Muscle of leg (tissue), 11 donors: Measurements from ENCODE around the gene RTN4. TPM values are rescaled to one million over a fixed set of nuclear protein-coding genes. Genes with fewer than 3 reads are reported as not detected.

Experiments used
- DNase-seq: peaks from one replicate; pipeline ENCODE4 v3.0.0; 2013
- H3K27ac ChIP-seq: one replicate; pipeline ENCODE4 v1.5.1; 2013; ENCODE audit warnings: mild to moderate bottlenecking, low read length, control low read depth
- H3K27me3 ChIP-seq: one replicate; pipeline ENCODE4 v1.6.1; 2013; ENCODE audit warnings: low read length; ENCODE audit not compliant: control insufficient read depth, insufficient read depth
- H3K36me3 ChIP-seq: one replicate; pipeline ENCODE4 v1.6.1; 2013; ENCODE audit warnings: low read length; ENCODE audit not compliant: control insufficient read depth, insufficient read depth
- H3K4me1 ChIP-seq: one replicate; pipeline ENCODE4 v1.6.1; 2013; ENCODE audit warnings: low read length; ENCODE audit not compliant: control insufficient read depth, insufficient read depth
- H3K4me3 ChIP-seq: one replicate; pipeline ENCODE4 v1.5.1; 2013; ENCODE audit warnings: low read length, control low read depth
- H3K9me3 ChIP-seq: replicated peaks from 2 replicates; pipeline ENCODE4 v1.6.1; 2013; ENCODE audit warnings: low read depth, low read length; ENCODE audit not compliant: control insufficient read depth
- WGBS: methylation state at CpG from one replicate; pipeline ENCODE4 v1.1.5; 2013; ENCODE audit warnings: missing lambda C conversion rate; ENCODE audit not compliant: insufficient coverage; 5-methylcytosine and 5-hydroxymethylcytosine counted together
- polyA plus RNA-seq, 8 donors: library from polyadenylated mRNA; unstranded; fragments of 120-200 nt; gene quantifications; one replicate each; pipeline versions ENCODE4 v1.2.1 to v1.2.3, GENCODE V29; 2013; ENCODE audit warnings: inconsistent platforms in 1 of 8, low replicate concordance in 1 of 8; ENCODE audit not compliant: insufficient read length in 8 of 8, insufficient read depth in 1 of 8
- total RNA-seq: library from RNA; stranded (reverse); fragments of 120-200 nt; gene quantifications from one replicate; pipeline ENCODE4 v1.2.4, GENCODE V29; 2013

Gene RTN4
- total and polyA plus RNA-seq, 9 donors = 456 to 781 (median 588) TPM

DNA sequence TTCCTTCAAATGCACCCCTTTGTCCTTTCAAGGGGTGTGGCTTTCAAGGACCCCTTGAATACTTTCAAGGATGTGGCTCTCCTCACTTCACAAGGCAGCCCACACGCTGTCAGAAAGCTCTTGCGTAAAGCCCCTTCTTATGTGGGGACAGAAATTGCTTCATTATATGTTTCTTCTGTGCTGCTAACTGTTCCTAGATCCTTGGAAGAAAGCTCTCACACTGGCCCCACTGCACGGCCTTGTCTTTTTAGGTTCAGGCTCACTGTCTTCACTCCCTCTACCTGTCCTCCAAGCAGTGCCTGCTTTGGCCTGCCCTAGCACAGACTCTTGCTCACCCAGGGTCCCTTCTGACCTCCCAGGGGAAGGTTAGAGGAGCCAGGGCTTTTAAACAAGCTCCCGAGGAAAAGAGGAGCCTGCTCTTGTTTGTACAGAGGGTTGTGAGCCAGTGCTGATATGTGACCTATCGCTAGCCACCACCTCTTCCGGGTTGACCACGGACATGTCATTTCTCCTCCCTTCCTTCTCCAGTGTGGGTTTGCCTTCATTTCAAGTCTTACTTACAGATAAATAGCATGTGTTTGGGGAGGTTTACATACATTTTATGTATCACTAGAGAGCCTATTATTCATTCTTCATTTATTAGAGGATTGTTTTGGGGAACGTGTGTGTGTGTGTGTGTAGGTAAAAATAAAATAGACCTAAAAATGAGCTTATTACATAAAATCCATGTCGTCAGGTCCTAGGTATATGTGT, 94.7 kb downstream of the RTN4 start:
- H3K4me3 ChIP-seq = no peak overlapping the region
- H3K27me3 ChIP-seq = no peaks in the 10 kb centered on the region
- no peak overlapping the region for H3K27ac ChIP-seq
- no peak for DNase-seq
- no peaks in the 10 kb centered on the region for H3K36me3 ChIP-seq
- H3K9me3 ChIP-seq = no peaks in the 10 kb centered on the region
- H3K4me1 ChIP-seq = peaks cover 25% of the 10 kb centered on the region
- 33% methylated on average over 1 of the region's 9 CpGs for WGBS

DNA sequence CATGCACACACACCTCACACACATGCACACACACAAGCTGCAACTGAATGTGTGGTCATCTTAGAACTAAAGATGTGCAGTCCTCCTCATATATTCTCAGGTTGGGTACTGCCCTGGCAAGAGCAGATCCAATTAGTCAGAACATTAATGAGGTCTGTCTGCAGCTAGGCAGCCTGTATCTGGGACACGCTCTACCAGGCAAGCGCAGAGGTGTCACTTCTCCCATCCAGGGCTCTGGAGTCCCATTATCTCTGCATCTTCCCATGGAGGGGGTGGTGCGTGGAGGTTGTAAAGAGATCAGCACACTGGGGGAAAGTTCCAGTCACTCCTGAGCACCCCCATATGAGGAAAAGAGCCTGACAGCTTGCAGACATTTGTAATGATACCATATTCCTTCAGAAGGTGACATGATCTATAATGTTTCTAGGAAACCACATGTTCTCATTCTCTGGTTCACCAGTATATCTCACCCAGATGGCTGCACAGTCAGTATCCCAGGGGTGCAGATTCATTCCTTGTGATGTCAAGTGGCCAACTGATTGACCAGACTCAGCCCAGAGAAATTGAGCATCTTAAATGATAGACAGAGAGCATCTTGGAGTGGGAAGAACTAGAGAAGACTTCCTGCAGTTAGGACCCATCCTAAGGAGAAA, 95.4 kb downstream of the RTN4 start:
- Histone ChIP-seq H3K27me3 (no peaks in the 10 kb centered on the region), H3K27ac (no peak overlapping the region), H3K36me3 (no peaks in the 10 kb centered on the region), H3K4me3 (no peak overlapping the region), H3K4me1 (peaks cover 22% of the 10 kb centered on the region), H3K9me3 (no peaks in the 10 kb centered on the region)
- DNase-seq = no peak
- no CpG with 5 or more reads among the region's 3 CpGs for WGBS

DNA sequence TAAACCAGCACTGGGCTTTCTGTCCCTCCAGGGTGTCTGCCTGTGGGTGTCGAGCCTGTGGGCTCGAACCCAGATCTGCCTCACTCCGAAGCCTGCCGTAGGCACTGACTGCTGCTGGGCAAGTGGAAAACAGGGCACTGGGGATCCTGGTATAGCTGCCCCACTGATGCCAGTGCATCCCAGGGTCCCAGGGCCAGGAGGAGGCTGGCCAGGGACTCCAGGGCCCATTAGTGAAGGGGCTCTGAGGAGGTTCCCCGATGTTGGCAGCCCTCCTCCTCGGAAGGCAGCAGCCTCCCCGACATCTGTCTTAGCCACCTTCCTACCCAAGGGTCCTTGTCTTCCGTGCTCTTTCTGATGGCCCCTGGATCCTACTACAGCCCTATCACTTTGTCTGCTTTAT, 96.1 kb downstream of the RTN4 start:
- Histone ChIP-seq H3K4me3 (no peak overlapping the region), H3K27me3 (no peaks in the 10 kb centered on the region), H3K4me1 (peaks cover 22% of the 10 kb centered on the region), H3K9me3 (no peaks in the 10 kb centered on the region), H3K36me3 (no peaks in the 10 kb centered on the region), H3K27ac (no peak overlapping the region)
- WGBS = 70% methylated on average over 5 of the region's 8 CpGs
- no peak for DNase-seq

DNA sequence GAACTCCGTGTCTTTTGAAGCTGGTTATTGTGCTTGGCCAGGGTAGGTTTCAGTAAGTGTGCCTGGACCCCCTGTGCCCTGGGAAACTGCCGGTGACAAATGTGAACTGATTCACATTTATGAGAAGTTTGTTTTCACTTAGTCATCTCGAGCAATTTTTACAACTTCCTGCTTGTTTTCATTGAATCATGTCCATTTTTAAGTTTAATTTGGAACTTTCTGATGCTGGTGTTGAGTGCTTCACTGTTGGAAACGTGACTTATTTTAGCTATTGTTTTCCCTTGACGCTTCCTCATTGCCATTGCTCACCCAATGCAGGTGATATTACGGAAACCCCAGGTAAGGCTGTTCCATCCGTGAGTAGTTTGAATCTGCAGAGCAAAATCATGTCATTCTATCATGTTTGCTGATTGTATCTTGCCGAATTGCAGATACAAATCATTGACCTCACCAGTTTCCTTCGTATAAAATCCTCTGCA, 97.2 kb downstream of the RTN4 start:
- H3K27ac ChIP-seq = no peak overlapping the region
- 85% methylated on average over 5 of the region's 9 CpGs for WGBS
- no peaks in the 10 kb centered on the region for H3K9me3 ChIP-seq
- no peaks in the 10 kb centered on the region for H3K27me3 ChIP-seq
- no peaks in the 10 kb centered on the region for H3K36me3 ChIP-seq
- no peak overlapping the region for H3K4me3 ChIP-seq
- no peak for DNase-seq
- peaks cover 17% of the 10 kb centered on the region for H3K4me1 ChIP-seq

DNA sequence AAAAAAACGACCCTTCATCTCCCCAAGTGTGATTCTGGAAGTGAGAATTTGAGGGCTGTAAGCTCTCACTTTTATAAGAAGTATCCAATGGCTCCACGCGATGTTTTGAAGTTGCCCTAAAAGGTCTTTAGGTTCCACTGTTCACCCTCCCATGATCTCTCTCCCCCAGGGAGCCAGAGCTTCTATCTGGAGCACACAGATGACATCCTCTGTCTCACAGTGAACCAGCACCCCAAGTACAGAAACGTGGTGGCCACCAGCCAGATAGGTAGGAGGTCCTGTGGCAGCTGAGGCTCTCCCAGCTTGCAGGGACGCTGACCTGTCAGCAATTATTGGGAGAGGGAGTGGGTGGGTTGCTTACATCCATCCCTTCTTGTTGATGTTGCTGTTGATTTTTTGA, 97.8 kb downstream of the RTN4 start:
- WGBS = 78% methylated on average over 4 of the region's 5 CpGs
- H3K36me3 ChIP-seq = no peaks in the 10 kb centered on the region
- H3K27ac ChIP-seq = no peak overlapping the region
- peaks cover 12% of the 10 kb centered on the region for H3K4me1 ChIP-seq
- DNase-seq = no peak
- no peak overlapping the region for H3K4me3 ChIP-seq
- no peaks in the 10 kb centered on the region for H3K27me3 ChIP-seq
- no peaks in the 10 kb centered on the region for H3K9me3 ChIP-seq

DNA sequence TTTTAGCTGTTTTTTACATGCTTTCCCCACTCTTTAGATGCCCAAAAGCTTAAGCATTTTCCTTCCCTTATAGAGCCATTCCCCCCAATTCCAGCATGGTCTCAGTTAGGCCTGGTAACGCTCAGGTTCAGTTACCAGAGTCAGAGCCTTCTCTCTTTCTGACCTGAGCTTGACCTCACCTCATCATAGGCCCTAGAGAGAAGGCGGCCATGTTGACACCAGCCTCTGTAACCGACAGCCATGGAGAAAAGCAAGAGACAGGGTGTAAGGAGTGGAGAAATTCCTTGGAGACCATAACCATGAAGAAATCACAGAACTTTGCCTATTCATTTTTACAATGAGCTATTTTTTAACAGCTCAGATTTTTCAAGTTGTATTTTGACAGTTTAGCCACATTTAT, 99.4 kb downstream of the RTN4 start:
- H3K27ac ChIP-seq = no peak overlapping the region
- no peak overlapping the region for H3K4me3 ChIP-seq
- no peak for DNase-seq
- peaks cover 16% of the 10 kb centered on the region for H3K4me1 ChIP-seq
- H3K9me3 ChIP-seq = no peaks in the 10 kb centered on the region
- H3K36me3 ChIP-seq = no peaks in the 10 kb centered on the region
- H3K27me3 ChIP-seq = no peaks in the 10 kb centered on the region
- no CpG with 5 or more reads among the region's 3 CpGs for WGBS

DNA sequence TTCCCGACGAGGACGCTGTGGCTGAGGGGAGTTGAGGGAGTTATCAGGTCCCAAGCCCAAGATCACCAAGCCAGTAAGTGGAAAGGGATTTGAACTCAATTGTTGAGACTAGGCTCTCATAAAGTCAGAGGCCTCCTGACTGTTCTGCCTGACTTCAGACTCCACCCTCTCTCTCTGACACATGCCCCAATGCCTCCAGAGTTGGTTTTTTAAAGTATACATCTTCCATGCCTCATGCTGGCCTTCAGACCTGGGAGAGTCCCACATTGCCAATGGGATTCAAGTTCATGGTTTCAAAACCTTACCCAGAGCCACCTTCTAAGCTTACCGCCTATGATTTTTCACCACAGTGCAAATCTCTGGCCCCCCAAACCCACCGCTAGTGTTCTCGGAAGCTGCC, 100.8 kb downstream of the RTN4 start:
- DNase-seq = no peak
- WGBS = 92% methylated on average over 3 of the region's 6 CpGs
- H3K4me3 ChIP-seq = no peak overlapping the region

DNA sequence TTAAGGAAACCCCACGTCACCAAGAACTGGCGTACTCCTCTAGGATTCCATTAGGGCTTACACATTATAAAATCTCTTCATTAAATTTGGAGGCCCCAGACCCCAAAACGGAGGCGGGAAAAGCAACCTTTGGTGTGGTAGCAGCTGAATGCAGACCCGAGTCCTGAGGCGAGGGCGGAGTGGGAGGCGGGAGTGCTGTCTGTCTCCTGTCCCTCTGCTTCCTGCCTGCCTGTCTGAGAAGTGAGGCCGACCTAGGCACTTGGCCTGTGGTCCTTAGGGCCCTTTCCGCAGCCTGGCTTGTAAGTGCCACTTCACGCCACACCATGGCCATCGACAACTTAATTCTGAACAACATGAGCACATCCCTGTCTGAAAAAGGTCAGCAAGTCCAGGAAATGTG, 102.1 kb downstream of the RTN4 start:
- WGBS = 75% methylated on average over 10 of the region's 12 CpGs
- Histone ChIP-seq H3K9me3 (no peaks in the 10 kb centered on the region), H3K27me3 (no peaks in the 10 kb centered on the region), H3K4me1 (peaks cover 17% of the 10 kb centered on the region), H3K27ac (no peak overlapping the region), H3K36me3 (no peaks in the 10 kb centered on the region), H3K4me3 (no peak overlapping the region)
- no peak for DNase-seq

More for the DNA sequence above, 100.8 kb downstream of the RTN4 start:
- Histone ChIP-seq H3K27ac (no peak overlapping the region), H3K4me1 (peaks cover 17% of the 10 kb centered on the region), H3K27me3 (no peaks in the 10 kb centered on the region), H3K9me3 (no peaks in the 10 kb centered on the region), H3K36me3 (no peaks in the 10 kb centered on the region)

DNA sequence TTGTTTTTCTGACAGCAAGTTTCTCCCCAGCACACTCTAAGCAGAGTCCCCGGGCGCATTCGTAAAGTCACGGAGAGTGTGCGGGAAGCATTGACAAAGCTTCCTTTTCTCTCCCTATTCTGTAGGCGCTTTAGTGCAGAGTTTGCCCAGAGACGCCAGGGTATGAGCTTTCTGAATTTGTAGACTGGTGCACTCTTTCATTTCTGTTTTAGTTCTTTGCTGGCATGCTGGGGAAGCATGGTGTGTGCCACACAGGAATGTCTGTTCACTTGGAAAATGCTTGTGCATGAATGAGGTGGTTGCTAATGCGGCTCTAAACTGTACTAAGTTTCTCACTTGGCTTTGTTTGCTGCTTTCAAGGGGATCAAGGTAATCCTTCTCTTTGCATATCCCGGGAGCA, 102.6 kb downstream of the RTN4 start:
- Histone ChIP-seq H3K27ac (no peak overlapping the region), H3K4me1 (peaks cover 17% of the 10 kb centered on the region), H3K27me3 (no peaks in the 10 kb centered on the region), H3K4me3 (no peak overlapping the region), H3K36me3 (no peaks in the 10 kb centered on the region), H3K9me3 (no peaks in the 10 kb centered on the region)
- WGBS = 100% methylated on average over 1 of the region's 9 CpGs
- no peak for DNase-seq

DNA sequence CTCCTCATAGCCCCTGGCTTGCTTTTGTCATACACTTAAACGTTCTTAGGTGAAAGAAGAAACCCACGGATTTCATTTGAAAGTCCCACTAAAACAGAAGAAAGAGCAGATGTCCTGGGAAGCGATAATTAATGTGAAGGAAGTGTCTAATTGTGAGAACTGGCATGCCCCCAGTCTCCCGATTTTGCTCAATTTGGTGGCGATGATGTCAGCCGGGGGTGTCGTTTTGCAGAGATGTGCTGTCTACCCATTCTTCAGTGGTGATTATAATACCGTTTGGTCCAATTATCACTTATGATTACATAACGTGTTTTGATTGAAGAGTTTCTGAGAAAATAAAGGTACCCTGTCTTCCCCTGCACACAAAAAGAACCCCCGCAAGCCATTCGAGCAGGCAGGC, 103.1 kb downstream of the RTN4 start:
- H3K27me3 ChIP-seq = no peaks in the 10 kb centered on the region
- WGBS = 64% methylated on average over 3 of the region's 11 CpGs

More for the DNA sequence above, 103.1 kb downstream of the RTN4 start:
- Histone ChIP-seq H3K4me3 (no peak overlapping the region), H3K27ac (no peak overlapping the region), H3K4me1 (peaks cover 17% of the 10 kb centered on the region), H3K36me3 (no peaks in the 10 kb centered on the region), H3K9me3 (no peaks in the 10 kb centered on the region)
- DNase-seq = no peak
